ES-I3 (cell line): ENCODE data around the gene MIGA1.

ENCODE experiments used
- H3K36me3 ChIP-seq: 2 replicates; pipeline ENCODE4 v1.6.1; 2013; ENCODE audit warnings: mild to moderate bottlenecking, low read length, control low read depth, moderate library complexity; ENCODE audit not compliant: insufficient read depth
- H3K4me1 ChIP-seq: 2 replicates; pipeline ENCODE4 v1.6.1; 2013; ENCODE audit warnings: mild to moderate bottlenecking, control low read depth, low read length; ENCODE audit not compliant: insufficient read depth
- H3K9ac ChIP-seq: 2 replicates; pipeline ENCODE4 v1.6.1; 2013; ENCODE audit warnings: low read depth, mild to moderate bottlenecking, low read length, moderate library complexity
- H3K9me3 ChIP-seq: 2 replicates; pipeline ENCODE4 v1.6.1; 2013; ENCODE audit warnings: mild to moderate bottlenecking, low read length, moderate library complexity; ENCODE audit not compliant: control insufficient read depth, insufficient read depth

MIGA1 gene

GRCh38 chr1:77846966-77847365 lies 67.5 kb downstream of the MIGA1 start:
- no peaks in the 10 kb centered on the region for H3K36me3 ChIP-seq
- H3K9ac ChIP-seq, result no peak overlapping the region
- no peaks in the 10 kb centered on the region for H3K4me1 ChIP-seq
- H3K9me3 ChIP-seq, result no peaks in the 10 kb centered on the region

GRCh38 chr1:77847621-77848080 lies 68.2 kb downstream of the MIGA1 start:
- no peak overlapping the region for H3K9ac ChIP-seq
- no peaks in the 10 kb centered on the region for H3K4me1 ChIP-seq
- H3K36me3 ChIP-seq, result no peaks in the 10 kb centered on the region
- H3K9me3 ChIP-seq, result no peaks in the 10 kb centered on the region

GRCh38 chr1:77850082-77850481 lies 70.6 kb downstream of the MIGA1 start:
- Histone ChIP-seq H3K36me3 (no peaks in the 10 kb centered on the region), H3K9ac (no peak overlapping the region), H3K4me1 (no peaks in the 10 kb centered on the region), H3K9me3 (no peaks in the 10 kb centered on the region)

- Histone ChIP-seq H3K36me3 (no peaks in the 10 kb centered on the region), H3K9me3 (0 out of 2 replicates have a peak, but pooled peaks cover 2% of the 10 kb centered on the region), H3K4me1 (no peaks in the 10 kb centered on the region), H3K9ac (no peak overlapping the region)
Observed at GRCh38 chr1:77857552-77857951, 78.1 kb downstream of the MIGA1 start.

GRCh38 chr1:77858725-77859124 lies 79.3 kb downstream of the MIGA1 start:
- Histone ChIP-seq H3K9ac (no peak overlapping the region), H3K4me1 (no peaks in the 10 kb centered on the region), H3K9me3 (0 out of 2 replicates have a peak, but pooled peaks cover 2% of the 10 kb centered on the region), H3K36me3 (no peaks in the 10 kb centered on the region)

GRCh38 chr1:77859248-77859647 lies 79.8 kb downstream of the MIGA1 start:
- H3K36me3 ChIP-seq, result no peaks in the 10 kb centered on the region
- no peaks in the 10 kb centered on the region for H3K4me1 ChIP-seq
- H3K9me3 ChIP-seq, result 0 out of 2 replicates have a peak, but pooled peaks cover 2% of the 10 kb centered on the region
- H3K9ac ChIP-seq, result no peak overlapping the region

- no peak overlapping the region for H3K9ac ChIP-seq
- H3K4me1 ChIP-seq, result peaks cover 4% of the 10 kb centered on the region; the same call in 1 of the 2 replicates
- no peaks in the 10 kb centered on the region for H3K9me3 ChIP-seq
- no peaks in the 10 kb centered on the region; the same call in 1 of the 2 replicates for H3K36me3 ChIP-seq
Observed at GRCh38 chr1:77866296-77866695, 86.8 kb downstream of the MIGA1 start.

GRCh38 chr1:77872645-77873044 lies 93.2 kb downstream of the MIGA1 start:
- H3K4me1 ChIP-seq, result no peaks in the 10 kb centered on the region
- no peaks in the 10 kb centered on the region for H3K36me3 ChIP-seq
- no peaks in the 10 kb centered on the region for H3K9me3 ChIP-seq
- H3K9ac ChIP-seq, result no peak overlapping the region

GRCh38 chr1:77873461-77873860 lies 94.0 kb downstream of the MIGA1 start:
- H3K4me1 ChIP-seq, result no peaks in the 10 kb centered on the region
- no peaks in the 10 kb centered on the region for H3K9me3 ChIP-seq
- no peaks in the 10 kb centered on the region for H3K36me3 ChIP-seq
- no peak overlapping the region for H3K9ac ChIP-seq

- Histone ChIP-seq H3K9me3 (no peaks in the 10 kb centered on the region), H3K9ac (no peak overlapping the region), H3K36me3 (no peaks in the 10 kb centered on the region), H3K4me1 (no peaks in the 10 kb centered on the region)
Observed at GRCh38 chr1:77874804-77875445, 95.5 kb downstream of the MIGA1 start.

GRCh38 chr1:77876884-77877283 lies 97.4 kb downstream of the MIGA1 start:
- H3K9ac ChIP-seq, result no peak overlapping the region
- H3K4me1 ChIP-seq, result no peaks in the 10 kb centered on the region
- H3K36me3 ChIP-seq, result no peaks in the 10 kb centered on the region
- H3K9me3 ChIP-seq, result no peaks in the 10 kb centered on the region

- no peaks in the 10 kb centered on the region; the same call in 1 of the 2 replicates for H3K9me3 ChIP-seq
- no peaks in the 10 kb centered on the region for H3K36me3 ChIP-seq
- H3K4me1 ChIP-seq, result no peaks in the 10 kb centered on the region
- H3K9ac ChIP-seq, result no peak overlapping the region
Observed at GRCh38 chr1:77881061-77881460, 101.6 kb downstream of the MIGA1 start.

- no peak overlapping the region for H3K9ac ChIP-seq
- no peaks in the 10 kb centered on the region for H3K4me1 ChIP-seq
- H3K9me3 ChIP-seq, result no peaks in the 10 kb centered on the region; the same call in 1 of the 2 replicates
- H3K36me3 ChIP-seq, result no peaks in the 10 kb centered on the region
Observed at GRCh38 chr1:77882411-77882810, 103.0 kb downstream of the MIGA1 start.

- Histone ChIP-seq H3K36me3 (no peaks in the 10 kb centered on the region), H3K9me3 (no peaks in the 10 kb centered on the region), H3K4me1 (no peaks in the 10 kb centered on the region; the same call in 1 of the 2 replicates), H3K9ac (peak within 1 kb of the TSS; percentile 88)
Observed at GRCh38 chr1:77888081-77888780, 108.8 kb downstream of the MIGA1 start, which contains the start of gene NEXN. Gene NEXN, plus strand, starts transcription at chr1:77888624. Its CDS starts 27,483 bp downstream, at chr1:77916107.
